GM19452 (cell line): Measurements from ENCODE around the gene PLXNA2.

Experiments used
- ATAC-seq: cut with Tn5 transposase; IDR thresholded peaks from one replicate; pipeline ENCODE4 v1.9.1; 2021; ENCODE audit not compliant: unreplicated experiment

PLXNA2 gene

GRCh38 chr1:208071435-208072031 lies 172.7 kb downstream of the PLXNA2 start:
- no peak for ATAC-seq

- ATAC-seq: no peak
These were observed 174.3 kb downstream of the PLXNA2 start for GRCh38 chr1:208069908-208070307.

- ATAC-seq: no peak
These were observed 174.9 kb downstream of the PLXNA2 start for GRCh38 chr1:208069317-208069716.

GRCh38 chr1:208068908-208069307 lies 175.3 kb downstream of the PLXNA2 start:
- ATAC-seq: no peak

GRCh38 chr1:208068407-208068806 lies 175.8 kb downstream of the PLXNA2 start:
- no peak for ATAC-seq

- ATAC-seq: no peak
These were observed 177.6 kb downstream of the PLXNA2 start for GRCh38 chr1:208066583-208066982.

GRCh38 chr1:208065862-208066261 lies 178.3 kb downstream of the PLXNA2 start:
- ATAC-seq: no peak

- no peak for ATAC-seq
These were observed 182.6 kb downstream of the PLXNA2 start for GRCh38 chr1:208061632-208062031.

GRCh38 chr1:208061118-208061517 lies 183.1 kb downstream of the PLXNA2 start:
- no peak for ATAC-seq

GRCh38 chr1:208060215-208060869 lies 183.8 kb downstream of the PLXNA2 start:
- ATAC-seq: no peak

GRCh38 chr1:208059409-208060001 lies 184.7 kb downstream of the PLXNA2 start:
- ATAC-seq: no peak

GRCh38 chr1:208058756-208059155 lies 185.4 kb downstream of the PLXNA2 start:
- ATAC-seq: no peak

- ATAC-seq: no peak
These were observed 185.9 kb downstream of the PLXNA2 start for GRCh38 chr1:208058267-208058666.

GRCh38 chr1:208057056-208057455 lies 187.1 kb downstream of the PLXNA2 start:
- no peak for ATAC-seq

- no peak for ATAC-seq
These were observed 188.6 kb downstream of the PLXNA2 start for GRCh38 chr1:208055535-208055934.

- no peak for ATAC-seq
These were observed 189.2 kb downstream of the PLXNA2 start for GRCh38 chr1:208054911-208055379.

GRCh38 chr1:208054485-208054884 lies 189.7 kb downstream of the PLXNA2 start:
- ATAC-seq: no peak

- ATAC-seq: no peak
These were observed 190.5 kb downstream of the PLXNA2 start for GRCh38 chr1:208053661-208054060.

- no peak for ATAC-seq
These were observed 191.2 kb downstream of the PLXNA2 start for GRCh38 chr1:208052926-208053407.

GRCh38 chr1:208052135-208052534 lies 192.0 kb downstream of the PLXNA2 start:
- ATAC-seq: no peak

GRCh38 chr1:208051651-208052050 lies 192.5 kb downstream of the PLXNA2 start:
- ATAC-seq: no peak

GRCh38 chr1:208048904-208049303 lies 195.3 kb downstream of the PLXNA2 start:
- no peak for ATAC-seq
